ENCODE results near the gene THSD7A. TPM values are rescaled to one million over a fixed set of nuclear protein-coding genes. Genes with fewer than 3 reads are reported as not detected.

THSD7A gene
- total RNA-seq, 2 experiments from 2014 or later: not detected

- H3K9me3 Mint-ChIP-seq: no peaks in the 10 kb centered on the region
- TF ChIP-seq, protein P1, sequence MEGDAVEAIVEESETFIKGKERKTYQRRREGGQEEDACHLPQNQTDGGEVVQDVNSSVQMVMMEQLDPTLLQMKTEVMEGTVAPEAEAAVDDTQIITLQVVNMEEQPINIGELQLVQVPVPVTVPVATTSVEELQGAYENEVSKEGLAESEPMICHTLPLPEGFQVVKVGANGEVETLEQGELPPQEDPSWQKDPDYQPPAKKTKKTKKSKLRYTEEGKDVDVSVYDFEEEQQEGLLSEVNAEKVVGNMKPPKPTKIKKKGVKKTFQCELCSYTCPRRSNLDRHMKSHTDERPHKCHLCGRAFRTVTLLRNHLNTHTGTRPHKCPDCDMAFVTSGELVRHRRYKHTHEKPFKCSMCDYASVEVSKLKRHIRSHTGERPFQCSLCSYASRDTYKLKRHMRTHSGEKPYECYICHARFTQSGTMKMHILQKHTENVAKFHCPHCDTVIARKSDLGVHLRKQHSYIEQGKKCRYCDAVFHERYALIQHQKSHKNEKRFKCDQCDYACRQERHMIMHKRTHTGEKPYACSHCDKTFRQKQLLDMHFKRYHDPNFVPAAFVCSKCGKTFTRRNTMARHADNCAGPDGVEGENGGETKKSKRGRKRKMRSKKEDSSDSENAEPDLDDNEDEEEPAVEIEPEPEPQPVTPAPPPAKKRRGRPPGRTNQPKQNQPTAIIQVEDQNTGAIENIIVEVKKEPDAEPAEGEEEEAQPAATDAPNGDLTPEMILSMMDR (IDR thresholded peaks at IDR 0.05): no peak
- intact Hi-C loops (cut with micrococcal nuclease): no loop called here
- ATAC-seq (no peak), DNase-seq (no peak)
- no peak overlapping the region for H3K4me3 Mint-ChIP-seq
- H3K4me1 Mint-ChIP-seq (ENCODE audit: low read depth): no peaks in the 10 kb centered on the region
- POLR2A ChIA-PET: no interaction called here
- no peak overlapping the region for H3K27ac Mint-ChIP-seq
- no peaks in the 10 kb centered on the region for H3K36me3 Mint-ChIP-seq (ENCODE audit: low read depth)
- no peaks in the 10 kb centered on the region for H3K27me3 Mint-ChIP-seq
- CTCF ChIA-PET: no interaction called here
Observed at GRCh38 chr7:11473807-11474424, 358.1 kb downstream of the THSD7A start.

DNA sequence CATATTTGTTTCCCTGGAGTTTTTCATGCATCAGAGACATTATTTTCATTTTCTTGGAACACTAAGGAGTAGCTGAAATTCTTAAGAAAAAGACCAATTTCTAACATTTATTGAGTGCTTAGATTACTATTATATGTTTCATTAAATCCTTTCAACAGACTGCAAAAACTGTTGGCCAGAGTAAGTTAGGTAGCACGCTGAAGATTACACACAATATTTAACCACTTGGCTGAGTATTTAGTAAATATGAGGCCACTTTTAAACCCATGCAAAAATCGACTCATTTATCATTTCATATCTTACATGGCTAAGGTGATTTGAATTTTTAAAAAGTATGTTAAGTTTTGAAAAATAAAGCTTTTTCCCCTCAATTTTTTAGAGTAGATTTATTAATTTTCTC, 358.8 kb downstream of the THSD7A start:
- ChIA-PET CTCF (no interaction called here), POLR2A (no interaction called here)
- H3K36me3 Mint-ChIP-seq (ENCODE audit: low read depth): no peaks in the 10 kb centered on the region
- H3K9me3 Mint-ChIP-seq: no peaks in the 10 kb centered on the region
- no peak for ATAC-seq
- intact Hi-C loops (cut with micrococcal nuclease): no loop called here
- no peak for DNase-seq
- H3K4me3 Mint-ChIP-seq: no peak overlapping the region
- TF ChIP-seq, protein P1 (IDR thresholded peaks at IDR 0.05): no peak
- H3K27me3 Mint-ChIP-seq: no peaks in the 10 kb centered on the region
- no peaks in the 10 kb centered on the region for H3K4me1 Mint-ChIP-seq (ENCODE audit: low read depth)
- H3K27ac Mint-ChIP-seq: no peak overlapping the region

GRCh38 chr7:11472646-11473045, 359.4 kb downstream of the THSD7A start:
- ATAC-seq: no peak
- H3K27me3 Mint-ChIP-seq: no peaks in the 10 kb centered on the region
- H3K9me3 Mint-ChIP-seq: no peaks in the 10 kb centered on the region
- POLR2A ChIA-PET: no interaction called here
- H3K27ac Mint-ChIP-seq: no peak overlapping the region
- CTCF ChIA-PET: no interaction called here
- TF ChIP-seq, protein P1 (IDR thresholded peaks at IDR 0.05): no peak
- intact Hi-C loops (cut with micrococcal nuclease): no loop called here
- H3K4me1 Mint-ChIP-seq (ENCODE audit: low read depth): no peaks in the 10 kb centered on the region
- H3K4me3 Mint-ChIP-seq: no peak overlapping the region
- DNase-seq: no peak
- H3K36me3 Mint-ChIP-seq (ENCODE audit: low read depth): no peaks in the 10 kb centered on the region

DNA sequence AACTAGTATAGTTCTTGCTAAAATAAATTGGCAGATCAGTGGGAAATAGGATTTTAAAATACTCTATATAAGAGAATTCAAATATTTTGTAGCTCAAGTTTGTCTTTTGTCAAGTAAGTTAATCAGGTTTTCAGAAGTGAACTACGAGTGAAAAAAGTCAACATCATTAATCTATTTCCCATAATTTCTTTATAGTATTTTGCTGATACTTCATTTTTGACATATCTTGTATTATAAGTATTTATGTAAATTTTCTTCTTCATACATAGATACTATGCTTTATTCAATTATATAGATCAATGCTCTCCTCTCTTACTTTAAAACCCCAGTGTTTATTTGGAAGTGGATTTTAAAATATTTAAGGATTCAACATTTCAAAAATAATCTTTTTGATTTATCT, 360.7 kb downstream of the THSD7A start:
- DNase-seq (no peak), ATAC-seq (no peak)
- no peak overlapping the region for H3K4me3 Mint-ChIP-seq
- intact Hi-C loops (cut with micrococcal nuclease): no loop called here
- ChIA-PET POLR2A (no interaction called here), CTCF (no interaction called here)
- no peaks in the 10 kb centered on the region for H3K36me3 Mint-ChIP-seq (ENCODE audit: low read depth)
- no peaks in the 10 kb centered on the region for H3K4me1 Mint-ChIP-seq (ENCODE audit: low read depth)
- no peak overlapping the region for H3K27ac Mint-ChIP-seq
- TF ChIP-seq, protein P1 (IDR thresholded peaks at IDR 0.05): no peak
- H3K9me3 Mint-ChIP-seq: no peaks in the 10 kb centered on the region
- no peaks in the 10 kb centered on the region for H3K27me3 Mint-ChIP-seq

GRCh38 chr7:11469028-11469745, 362.8 kb downstream of the THSD7A start:
- TF ChIP-seq, protein P1 (IDR thresholded peaks at IDR 0.05): no peak
- ChIA-PET CTCF (no interaction called here), POLR2A (no interaction called here)
- no peak overlapping the region for H3K27ac Mint-ChIP-seq
- DNase-seq: no peak
- H3K4me1 Mint-ChIP-seq (ENCODE audit: low read depth): no peaks in the 10 kb centered on the region
- intact Hi-C loops (cut with micrococcal nuclease): no loop called here
- no peak overlapping the region for H3K4me3 Mint-ChIP-seq
- no peak for ATAC-seq
- no peaks in the 10 kb centered on the region for H3K36me3 Mint-ChIP-seq (ENCODE audit: low read depth)
- no peaks in the 10 kb centered on the region for H3K27me3 Mint-ChIP-seq
- no peaks in the 10 kb centered on the region for H3K9me3 Mint-ChIP-seq

Data from activated CD8-positive, alpha-beta T cell treated with anti-CD3 and anti-CD28 coated beads for 36 hours (primary cell).